ENCODE results near the gene HIP1R. TPM values are rescaled to one million over a fixed set of nuclear protein-coding genes. Genes with fewer than 3 reads are reported as not detected.
A peak's percentile ranks its signal among the peaks of the same experiment; 100 is the strongest.

Gene HIP1R
- total RNA-seq, 1 experiment from 2014 or later = 36.7 TPM

GRCh38 chr12:122820838-122821271 is 14.4 kb upstream of the HIP1R start:
- ChIA-PET CTCF (no interaction called here), POLR2A (no interaction called here)
- in situ Hi-C loops (cut with HindIII; ENCODE audit: low pct_unique_long_range_greater_than_20kb, low sequenced_read_pairs) = no loop called here
- no peak for TF ChIP-seq SIN3A (IDR thresholded peaks at IDR 0.05; ENCODE audit: borderline replicate concordance, insufficient read depth, low read depth, low read length)
- TF ChIP-seq, protein P1, sequence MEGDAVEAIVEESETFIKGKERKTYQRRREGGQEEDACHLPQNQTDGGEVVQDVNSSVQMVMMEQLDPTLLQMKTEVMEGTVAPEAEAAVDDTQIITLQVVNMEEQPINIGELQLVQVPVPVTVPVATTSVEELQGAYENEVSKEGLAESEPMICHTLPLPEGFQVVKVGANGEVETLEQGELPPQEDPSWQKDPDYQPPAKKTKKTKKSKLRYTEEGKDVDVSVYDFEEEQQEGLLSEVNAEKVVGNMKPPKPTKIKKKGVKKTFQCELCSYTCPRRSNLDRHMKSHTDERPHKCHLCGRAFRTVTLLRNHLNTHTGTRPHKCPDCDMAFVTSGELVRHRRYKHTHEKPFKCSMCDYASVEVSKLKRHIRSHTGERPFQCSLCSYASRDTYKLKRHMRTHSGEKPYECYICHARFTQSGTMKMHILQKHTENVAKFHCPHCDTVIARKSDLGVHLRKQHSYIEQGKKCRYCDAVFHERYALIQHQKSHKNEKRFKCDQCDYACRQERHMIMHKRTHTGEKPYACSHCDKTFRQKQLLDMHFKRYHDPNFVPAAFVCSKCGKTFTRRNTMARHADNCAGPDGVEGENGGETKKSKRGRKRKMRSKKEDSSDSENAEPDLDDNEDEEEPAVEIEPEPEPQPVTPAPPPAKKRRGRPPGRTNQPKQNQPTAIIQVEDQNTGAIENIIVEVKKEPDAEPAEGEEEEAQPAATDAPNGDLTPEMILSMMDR (IDR thresholded peaks at IDR 0.05) = no peak
- TF ChIP-seq POLR2AphosphoS5 (IDR thresholded peaks at IDR 0.05; ENCODE audit: low read depth, low read length) = no peak
- TF ChIP-seq, protein P2, sequence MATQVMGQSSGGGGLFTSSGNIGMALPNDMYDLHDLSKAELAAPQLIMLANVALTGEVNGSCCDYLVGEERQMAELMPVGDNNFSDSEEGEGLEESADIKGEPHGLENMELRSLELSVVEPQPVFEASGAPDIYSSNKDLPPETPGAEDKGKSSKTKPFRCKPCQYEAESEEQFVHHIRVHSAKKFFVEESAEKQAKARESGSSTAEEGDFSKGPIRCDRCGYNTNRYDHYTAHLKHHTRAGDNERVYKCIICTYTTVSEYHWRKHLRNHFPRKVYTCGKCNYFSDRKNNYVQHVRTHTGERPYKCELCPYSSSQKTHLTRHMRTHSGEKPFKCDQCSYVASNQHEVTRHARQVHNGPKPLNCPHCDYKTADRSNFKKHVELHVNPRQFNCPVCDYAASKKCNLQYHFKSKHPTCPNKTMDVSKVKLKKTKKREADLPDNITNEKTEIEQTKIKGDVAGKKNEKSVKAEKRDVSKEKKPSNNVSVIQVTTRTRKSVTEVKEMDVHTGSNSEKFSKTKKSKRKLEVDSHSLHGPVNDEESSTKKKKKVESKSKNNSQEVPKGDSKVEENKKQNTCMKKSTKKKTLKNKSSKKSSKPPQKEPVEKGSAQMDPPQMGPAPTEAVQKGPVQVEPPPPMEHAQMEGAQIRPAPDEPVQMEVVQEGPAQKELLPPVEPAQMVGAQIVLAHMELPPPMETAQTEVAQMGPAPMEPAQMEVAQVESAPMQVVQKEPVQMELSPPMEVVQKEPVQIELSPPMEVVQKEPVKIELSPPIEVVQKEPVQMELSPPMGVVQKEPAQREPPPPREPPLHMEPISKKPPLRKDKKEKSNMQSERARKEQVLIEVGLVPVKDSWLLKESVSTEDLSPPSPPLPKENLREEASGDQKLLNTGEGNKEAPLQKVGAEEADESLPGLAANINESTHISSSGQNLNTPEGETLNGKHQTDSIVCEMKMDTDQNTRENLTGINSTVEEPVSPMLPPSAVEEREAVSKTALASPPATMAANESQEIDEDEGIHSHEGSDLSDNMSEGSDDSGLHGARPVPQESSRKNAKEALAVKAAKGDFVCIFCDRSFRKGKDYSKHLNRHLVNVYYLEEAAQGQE (IDR thresholded peaks at IDR 0.05; ENCODE audit: insufficient read depth in 1 of 2, low read depth in 2 of 2, low read length in 1 of 2) = no peak
- no peak for TF ChIP-seq TCF7L2 (IDR thresholded peaks at IDR 0.05; ENCODE audit: low read depth, low read length)
- ATAC-seq (peak; percentile 38; the same call in 1 of the 2 replicates), DNase-seq (ENCODE audit: low read depth, low spot score) (no peak)
- Histone ChIP-seq H3K4me3 (ENCODE audit: low read depth in 2 of 2, low read length in 2 of 2) (no peak overlapping the region), H3K4me1 (ENCODE audit: control insufficient read depth, insufficient read depth, low read length) (no peaks in the 10 kb centered on the region; the same call in 1 of the 2 replicates), H3K27ac (ENCODE audit: low read length) (no peak overlapping the region), H3K36me3 (ENCODE audit: control insufficient read depth, insufficient read depth, low read length) (no peaks in the 10 kb centered on the region), H3K27me3 (ENCODE audit: control insufficient read depth, insufficient read depth, low read length) (no peaks in the 10 kb centered on the region), H3K9me3 (ENCODE audit: control insufficient read depth, insufficient read depth, low read depth, low read length) (no peaks in the 10 kb centered on the region)
- intact Hi-C loops (cut with micrococcal nuclease; ENCODE audit: unreplicated experiment) = no loop called here
- no TSS peak for BruUV-seq (replicated peaks)

DNA sequence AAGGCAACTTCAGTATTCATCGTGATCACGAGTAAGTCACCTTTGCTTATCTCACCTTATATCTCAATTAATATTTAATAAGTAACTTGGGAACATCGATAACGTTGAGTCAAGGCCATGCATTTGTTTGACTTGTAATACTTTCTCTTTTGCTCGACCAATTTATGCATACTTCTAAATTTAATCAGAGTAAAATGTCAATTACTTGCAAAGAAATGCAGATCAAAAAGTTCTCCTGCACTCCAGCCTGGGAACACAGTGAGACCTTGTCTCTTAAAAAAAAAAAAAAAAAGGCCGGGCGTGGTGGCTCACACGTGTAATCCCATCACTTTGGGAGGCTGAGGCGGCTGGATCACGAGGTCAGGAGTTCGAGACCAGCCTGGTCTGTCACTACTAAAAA is 11.8 kb upstream of the HIP1R start:
- DNase-seq (ENCODE audit: low read depth, low spot score) (no peak), ATAC-seq (no peak)
- ChIA-PET POLR2A (no interaction called here), CTCF (no interaction called here)
- TF ChIP-seq, protein P2 (IDR thresholded peaks at IDR 0.05; ENCODE audit: insufficient read depth in 1 of 2, low read depth in 2 of 2, low read length in 1 of 2) = no peak
- no peak for TF ChIP-seq SIN3A (IDR thresholded peaks at IDR 0.05; ENCODE audit: borderline replicate concordance, insufficient read depth, low read depth, low read length)
- TF ChIP-seq, protein P1 (IDR thresholded peaks at IDR 0.05) = no peak
- no peak for TF ChIP-seq POLR2AphosphoS5 (IDR thresholded peaks at IDR 0.05; ENCODE audit: low read depth, low read length)
- no peak for TF ChIP-seq TCF7L2 (IDR thresholded peaks at IDR 0.05; ENCODE audit: low read depth, low read length)
- Histone ChIP-seq H3K9me3 (ENCODE audit: control insufficient read depth, insufficient read depth, low read depth, low read length) (no peaks in the 10 kb centered on the region), H3K4me1 (ENCODE audit: control insufficient read depth, insufficient read depth, low read length) (peaks cover 3% of the 10 kb centered on the region), H3K36me3 (ENCODE audit: control insufficient read depth, insufficient read depth, low read length) (no peaks in the 10 kb centered on the region), H3K4me3 (ENCODE audit: low read depth in 2 of 2, low read length in 2 of 2) (no peak overlapping the region), H3K27ac (ENCODE audit: low read length) (no peak overlapping the region), H3K27me3 (ENCODE audit: control insufficient read depth, insufficient read depth, low read length) (no peaks in the 10 kb centered on the region)
- no TSS peak for BruUV-seq (replicated peaks)
- in situ Hi-C loops (cut with HindIII; ENCODE audit: low pct_unique_long_range_greater_than_20kb, low sequenced_read_pairs) = no loop called here
- intact Hi-C loops (cut with micrococcal nuclease; ENCODE audit: unreplicated experiment) = no loop called here
